AG20443 (cell line): ENCODE results near the gene SORCS2.
"Not testable (repeated sequence)": the region's sequence is repeated elsewhere in the genome, so short reads cannot be mapped to it uniquely, and the experiment has no call there.

Experiments used
- DNase-seq: peaks from one replicate; pipeline ENCODE4 v3.0.0; 2012; ENCODE audit warnings: low spot score, mixed read lengths

The SORCS2 gene

DNA sequence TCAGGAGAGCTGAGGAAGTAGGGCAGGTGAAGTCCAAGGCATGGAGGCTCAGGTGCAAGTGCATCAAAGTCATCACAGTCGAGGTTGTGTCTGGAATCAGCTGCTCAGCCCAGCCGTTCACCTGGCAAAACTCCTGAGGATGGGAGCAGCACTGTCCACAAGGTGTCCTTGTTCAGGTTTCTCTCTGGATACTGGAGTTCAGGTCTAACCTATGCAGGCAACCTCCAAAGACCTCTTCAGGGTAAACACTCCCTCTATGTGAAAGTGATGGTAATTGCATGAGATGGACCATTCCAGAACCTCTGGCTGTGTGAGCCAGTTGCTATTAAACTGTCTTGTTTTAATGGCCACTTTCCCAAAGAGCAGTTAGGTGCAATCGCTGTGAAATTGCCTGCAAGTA lies 362.6 kb downstream of the SORCS2 start:
- no peak for DNase-seq

GRCh38 chr4:7556558-7556957 lies 364.2 kb downstream of the SORCS2 start:
- DNase-seq = no peak

DNA sequence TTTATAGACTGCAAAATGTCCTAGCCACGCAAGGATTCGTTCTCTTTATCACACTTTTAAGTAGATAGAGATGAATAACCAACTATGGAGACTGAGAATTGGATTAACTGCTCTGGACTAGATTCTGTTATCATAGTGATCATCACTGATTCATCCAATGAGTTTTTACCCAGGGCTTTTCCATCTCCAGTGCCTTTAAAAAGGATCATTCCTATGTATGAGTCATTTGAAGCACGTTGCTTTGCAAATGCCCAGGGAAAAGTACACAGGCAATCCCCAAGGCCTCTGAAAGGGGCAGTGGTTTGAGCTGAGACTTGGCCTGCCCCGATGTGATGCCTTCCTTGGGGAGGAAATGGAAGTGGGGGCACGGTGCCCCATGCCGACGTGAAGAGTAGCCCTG lies 365.1 kb downstream of the SORCS2 start:
- peak; percentile 87 for DNase-seq

DNA sequence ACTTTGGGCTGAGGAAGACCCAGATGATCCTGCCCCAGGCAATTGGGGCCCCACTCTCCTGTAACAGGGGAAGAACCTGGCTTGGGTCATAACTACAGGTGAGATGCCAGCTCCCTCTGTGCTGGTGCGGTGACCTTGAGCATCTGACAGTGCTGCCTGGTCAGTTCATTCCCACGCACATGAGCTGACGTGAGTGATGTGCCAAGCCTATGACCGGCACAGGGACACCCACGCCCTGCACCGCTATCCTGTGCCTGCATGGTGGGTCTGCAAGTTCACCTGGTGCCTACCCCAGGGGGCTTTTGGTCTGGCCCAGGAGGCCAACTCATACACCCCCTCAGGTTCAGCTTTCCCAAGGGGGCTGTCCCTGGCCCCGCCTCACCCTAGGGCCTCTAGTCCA lies 366.1 kb downstream of the SORCS2 start:
- no peak for DNase-seq

DNA sequence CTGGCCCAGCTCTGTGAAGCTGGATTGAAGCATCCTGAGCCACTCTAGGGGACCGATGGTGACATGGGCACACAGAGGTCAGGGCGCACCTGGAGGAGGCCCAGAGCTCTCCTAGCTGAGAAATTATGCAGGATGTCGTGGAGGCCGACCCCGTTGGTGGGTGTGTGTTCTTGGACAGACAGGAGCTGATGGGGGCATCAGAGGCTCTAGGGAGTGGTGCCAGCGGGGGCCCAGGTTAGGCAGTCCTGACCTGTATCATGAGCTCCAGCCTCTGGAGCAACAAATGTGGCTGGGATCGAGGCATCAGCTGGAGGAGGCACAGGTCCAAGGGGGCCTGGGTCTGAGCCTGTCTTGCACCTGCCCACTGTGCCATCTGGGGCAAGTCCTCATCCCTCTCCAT lies 367.0 kb downstream of the SORCS2 start:
- DNase-seq = no peak

GRCh38 chr4:7559741-7560395 lies 367.5 kb downstream of the SORCS2 start:
- no peak for DNase-seq

GRCh38 chr4:7561557-7561956 lies 369.2 kb downstream of the SORCS2 start:
- no peak for DNase-seq

DNA sequence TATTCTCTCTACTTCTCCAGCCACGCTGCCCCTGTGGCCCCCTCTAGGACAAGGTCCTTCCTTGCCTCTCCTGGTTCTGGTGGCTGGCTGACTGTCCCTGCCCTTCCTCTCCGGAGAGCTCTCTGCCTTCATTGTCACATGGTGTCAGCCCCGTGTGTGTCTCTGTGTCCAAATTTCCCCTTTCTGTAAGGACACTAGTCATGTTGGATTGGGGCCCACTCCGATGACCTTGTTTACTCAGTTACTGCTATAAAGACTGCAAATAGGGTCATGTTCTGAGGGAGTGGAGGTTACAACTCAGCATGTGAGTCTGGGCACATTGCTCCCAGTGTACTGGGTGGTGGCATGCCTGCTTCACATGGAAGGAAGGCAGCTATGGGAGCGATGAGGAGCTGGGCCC lies 371.9 kb downstream of the SORCS2 start:
- DNase-seq = no peak

GRCh38 chr4:7565483-7565882 lies 373.1 kb downstream of the SORCS2 start:
- DNase-seq = no peak

DNA sequence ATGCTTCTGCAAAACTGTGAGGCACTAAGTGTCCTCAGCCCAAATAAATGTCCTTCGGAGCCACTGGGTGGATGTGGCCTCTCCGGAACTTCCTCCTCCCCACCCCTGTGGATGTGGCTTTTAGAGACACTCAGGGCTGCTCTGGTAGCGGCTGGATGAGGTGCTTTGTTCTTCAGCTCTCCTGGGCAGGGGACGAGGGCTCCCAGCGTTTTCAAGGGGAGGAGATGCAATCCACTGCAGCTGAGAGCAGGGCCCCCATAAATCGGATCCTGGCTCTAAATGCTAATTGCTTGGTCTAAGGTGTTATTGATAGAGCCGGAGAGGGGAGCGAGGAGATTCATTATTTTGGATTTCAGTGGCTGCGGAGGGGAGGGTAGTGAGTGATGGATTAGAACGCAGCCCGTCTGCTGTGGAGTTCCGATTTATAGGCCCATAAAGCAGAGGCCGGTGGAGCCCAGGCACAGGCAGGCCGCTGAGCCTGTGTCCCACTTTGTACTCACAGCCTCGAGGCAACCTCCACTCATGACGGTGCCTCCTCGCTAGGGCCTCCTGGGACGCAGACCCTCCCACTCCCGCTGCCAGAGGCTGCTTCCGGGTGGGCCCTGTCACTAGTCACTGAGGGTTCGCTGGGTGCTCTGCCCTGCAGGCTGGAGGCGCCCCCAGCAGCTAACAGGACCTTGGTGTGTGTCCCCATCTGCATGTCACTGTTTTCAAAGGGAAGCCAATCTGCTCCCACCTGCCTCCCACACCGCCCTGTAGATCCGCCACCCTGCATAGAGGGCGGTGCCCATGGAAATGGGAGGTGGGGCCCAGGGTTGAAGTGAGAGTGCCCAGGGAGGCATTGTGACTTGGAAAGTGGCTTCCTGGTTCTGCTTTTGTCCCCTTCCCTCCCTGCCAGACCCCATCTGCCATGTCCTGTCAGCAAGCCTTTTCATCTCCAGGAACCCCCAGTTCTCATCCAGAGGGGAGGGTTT lies 377.8 kb downstream of the SORCS2 start:
- DNase-seq = no peak

DNA sequence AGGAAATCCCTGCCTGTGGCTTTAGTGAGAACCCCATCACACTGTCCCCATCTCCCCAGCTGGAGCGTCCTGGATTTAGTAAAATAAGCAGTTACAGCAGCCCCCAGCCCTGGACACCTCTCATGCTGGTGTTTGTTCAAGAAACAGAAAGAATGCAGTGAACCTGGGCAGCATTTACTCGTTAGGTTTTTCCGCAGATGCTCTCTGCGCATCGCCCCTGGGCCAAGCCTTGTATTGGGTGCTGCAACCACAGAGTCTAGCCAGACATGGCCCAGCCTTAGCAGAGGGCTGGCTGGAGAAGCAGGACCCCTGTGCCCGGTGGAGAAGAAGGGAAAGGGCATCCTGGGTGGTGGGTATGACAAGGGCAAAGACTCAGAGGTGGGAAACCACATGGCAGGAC lies 378.7 kb downstream of the SORCS2 start:
- DNase-seq = no peak

DNA sequence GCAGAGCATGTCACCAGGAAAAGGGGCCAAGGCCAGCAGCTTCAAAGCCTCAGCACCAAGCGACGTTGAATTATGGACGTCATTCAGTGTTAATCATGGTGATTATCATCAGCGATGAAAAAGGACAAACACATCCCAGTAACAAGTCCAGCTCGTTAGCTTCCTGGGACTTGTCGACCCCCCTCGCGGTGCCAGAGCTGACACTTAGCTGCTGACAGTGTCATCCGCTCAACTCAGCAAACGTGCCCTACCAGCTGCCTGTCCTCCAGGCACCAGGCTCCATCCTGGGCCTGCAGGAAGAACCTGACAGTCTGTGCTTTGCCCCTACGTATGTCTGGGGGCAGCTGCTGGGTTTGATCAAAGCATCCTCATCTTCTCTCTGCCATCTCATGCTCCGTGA lies 379.4 kb downstream of the SORCS2 start:
- no peak for DNase-seq

GRCh38 chr4:7572894-7573293 lies 380.6 kb downstream of the SORCS2 start:
- no peak for DNase-seq

GRCh38 chr4:7573576-7574091 lies 381.3 kb downstream of the SORCS2 start:
- no peak for DNase-seq

DNA sequence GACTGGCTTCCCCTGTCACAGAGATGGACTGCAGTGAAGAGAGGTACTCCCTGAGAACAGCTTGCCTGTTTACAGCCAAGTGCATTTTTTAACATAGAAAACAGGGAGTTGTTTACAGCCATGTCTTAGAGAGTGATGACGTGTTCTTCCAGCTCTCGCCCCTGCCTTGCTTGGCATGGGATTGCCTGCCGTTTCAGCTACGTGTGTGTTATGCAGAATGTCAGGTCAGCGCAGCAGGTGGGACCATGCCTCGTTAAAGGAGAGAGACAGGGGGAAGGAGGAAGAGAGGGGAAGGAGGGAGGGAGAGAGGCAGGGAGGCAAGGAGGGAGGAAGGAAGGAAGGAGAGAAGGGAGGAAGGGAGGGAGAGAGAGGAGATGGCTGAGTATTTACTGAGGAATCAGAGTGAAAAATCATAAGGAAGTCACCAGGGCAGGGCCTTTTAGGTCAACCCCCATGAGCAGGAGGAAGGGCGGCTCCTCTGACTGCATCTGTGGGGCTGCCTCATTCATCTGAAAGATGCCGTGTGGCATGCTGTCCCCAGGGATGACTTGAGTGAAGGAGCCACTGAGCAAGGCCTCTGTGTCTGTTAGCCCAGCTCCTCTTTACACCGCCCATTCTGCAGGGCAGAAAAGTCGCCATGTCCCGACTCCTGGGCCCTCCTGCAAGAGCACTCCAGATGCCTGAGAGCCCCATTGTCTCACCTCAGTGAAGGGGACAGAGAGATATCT lies 382.1 kb downstream of the SORCS2 start:
- no peak for DNase-seq

DNA sequence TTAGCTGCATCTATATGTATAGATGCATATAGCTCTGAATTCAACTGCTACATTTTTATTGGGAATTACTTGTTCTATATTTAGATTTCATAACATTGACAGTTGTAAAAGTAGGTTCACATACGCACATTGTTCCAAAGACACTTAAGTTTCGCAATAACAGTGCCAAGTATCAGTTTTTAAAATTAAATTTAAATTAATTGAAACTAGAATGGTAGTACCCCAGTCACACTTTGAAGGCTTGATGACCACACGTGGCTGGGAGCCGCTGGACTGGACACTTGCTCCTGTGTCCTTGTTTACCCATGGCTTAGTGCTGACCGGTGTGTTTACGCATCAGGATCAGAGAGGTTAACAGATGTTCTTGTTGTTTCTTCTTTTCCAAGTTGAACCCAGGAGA lies 383.1 kb downstream of the SORCS2 start:
- DNase-seq = no peak

DNA sequence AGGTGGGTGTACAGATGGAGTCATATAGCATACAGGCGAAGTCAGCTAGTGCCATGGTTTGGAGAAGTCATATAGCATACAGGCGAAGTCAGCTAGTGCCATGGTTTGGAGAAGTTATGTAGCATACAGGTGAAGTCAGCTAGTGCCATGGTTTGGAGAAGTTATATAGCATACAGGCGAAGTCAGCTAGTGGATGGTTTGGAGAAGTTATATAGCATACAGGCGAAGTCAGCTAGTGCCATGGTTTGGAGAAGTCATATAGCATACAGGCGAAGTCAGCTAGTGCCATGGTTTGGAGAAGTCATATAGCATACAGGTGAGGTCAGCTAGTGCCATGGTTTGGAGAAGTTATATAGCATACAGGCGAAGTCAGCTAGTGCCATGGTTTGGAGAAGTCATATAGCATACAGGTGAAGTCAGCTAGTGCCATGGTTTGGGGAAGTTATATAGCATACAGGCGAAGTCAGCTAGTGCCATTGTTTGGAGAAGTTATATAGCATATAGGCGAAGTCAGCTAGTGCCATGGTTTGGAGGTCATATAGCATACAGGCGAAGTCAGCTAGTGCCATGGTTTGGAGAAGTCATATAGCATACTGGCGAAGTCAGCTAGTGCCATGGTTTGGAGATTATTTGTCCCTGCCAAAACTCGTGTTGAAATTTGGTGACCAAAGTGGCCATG lies 385.2 kb downstream of the SORCS2 start:
- DNase-seq = not testable (repeated sequence)

DNA sequence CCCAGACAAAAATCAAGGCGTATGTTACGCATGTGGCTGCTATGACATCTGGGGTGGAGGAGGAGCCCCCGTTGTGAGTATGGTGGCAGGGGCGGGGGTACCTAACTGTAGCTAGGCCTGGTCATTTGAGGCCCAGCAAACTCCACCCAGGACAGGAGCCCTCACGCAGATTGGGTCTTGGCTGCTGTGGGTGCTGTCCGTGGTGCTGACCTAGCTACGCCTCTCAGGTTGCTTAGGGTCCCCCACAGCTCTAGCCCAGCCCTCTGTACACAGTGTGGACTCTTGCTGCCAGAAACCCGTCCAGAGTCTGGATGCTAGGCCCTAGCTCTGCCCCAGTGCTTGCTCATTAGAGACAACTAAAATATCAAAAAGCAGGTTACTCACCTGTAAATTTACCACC lies 389.1 kb downstream of the SORCS2 start:
- no peak for DNase-seq

DNA sequence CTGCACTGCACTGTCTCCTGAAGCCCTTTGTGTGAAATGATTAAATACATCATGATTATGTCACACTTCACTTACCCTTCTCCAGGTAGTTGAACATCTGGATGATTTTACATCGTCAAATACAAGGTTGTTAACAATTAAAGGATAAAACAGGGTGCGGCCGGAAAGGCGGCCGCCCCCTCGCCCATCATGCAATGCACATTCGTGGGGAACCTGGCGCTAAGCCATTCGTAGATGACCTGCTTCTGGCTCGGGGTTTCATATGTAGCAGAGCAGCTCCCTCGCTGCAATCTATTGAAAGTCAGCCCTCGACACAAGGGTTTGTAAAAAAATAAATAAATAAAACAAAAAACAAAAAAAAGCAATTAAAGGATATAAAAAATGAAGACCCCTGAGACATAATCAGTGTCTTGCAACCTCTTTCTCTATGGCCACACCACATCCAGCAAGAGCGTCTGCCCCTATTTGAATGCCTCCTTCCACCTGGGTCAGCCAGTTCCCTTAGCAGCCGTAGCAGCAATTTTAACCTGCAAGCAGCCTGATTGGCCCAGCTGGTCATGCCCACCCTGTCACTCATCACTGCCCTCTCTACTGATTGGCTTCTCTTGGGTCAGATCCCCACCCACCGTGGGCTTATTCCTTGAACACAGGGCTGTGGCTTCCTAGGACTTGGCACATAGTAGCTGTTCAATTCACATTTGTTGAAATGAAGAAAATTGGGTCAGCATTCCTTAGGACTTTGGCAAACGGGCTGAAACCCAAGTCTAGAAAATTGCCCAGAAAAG lies 390.2 kb downstream of the SORCS2 start:
- no peak for DNase-seq

- DNase-seq = no peak
Measured at GRCh38 chr4:7584098-7584497, 391.8 kb downstream of the SORCS2 start.

DNA sequence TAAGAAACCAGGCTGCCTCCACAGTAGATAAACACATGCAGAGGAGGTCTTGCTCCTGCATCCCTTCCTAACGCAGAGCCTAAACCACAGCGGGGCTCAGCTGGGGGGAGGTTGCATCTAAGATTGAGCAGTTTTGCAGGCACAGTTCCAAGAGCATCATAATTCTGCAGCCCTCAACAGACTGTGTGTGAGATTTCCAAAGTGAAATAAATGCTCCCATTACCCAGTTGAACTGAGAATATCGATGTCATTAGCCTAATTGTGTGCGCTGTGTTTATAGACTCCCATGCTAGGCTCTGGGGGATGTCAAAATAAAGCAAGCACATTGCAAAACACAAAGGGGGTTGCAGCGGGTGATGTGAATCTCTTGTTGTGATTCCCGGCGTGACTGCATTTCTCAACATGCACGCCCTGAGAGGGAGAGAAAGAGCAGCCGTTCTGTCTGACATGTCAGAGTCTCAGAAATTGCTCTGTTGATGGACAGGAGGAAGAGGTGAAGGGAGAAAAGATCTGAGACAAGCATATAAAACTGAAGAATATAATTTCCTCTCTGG lies 392.3 kb downstream of the SORCS2 start:
- no peak for DNase-seq
